CD4-positive, alpha-beta T cell (primary cell): ENCODE measurements around the gene ULK4. TPM values are rescaled to one million over a fixed set of nuclear protein-coding genes. Genes with fewer than 3 reads are reported as not detected.

Experiments
- ATAC-seq: fragments of 200-7000 bp; cut with Tn5 transposase; one replicate; pipeline ENCODE4 v1.10.0; 2022; ENCODE audit warnings: mild to moderate bottlenecking; ENCODE audit not compliant: poor library complexity
- CTCF ChIA-PET: fragments of 350-600 bp; sonication (Branson Sonifier 250); formaldehyde crosslinking; loops from one replicate; lab custom pipeline; 2021; ENCODE audit warnings: antibody characterized with exemption, inconsistent platforms; lab: Charles Lee
- POLR2A ChIA-PET: fragments of 350-600 bp; sonication (Branson Sonifier 250); formaldehyde crosslinking; loops from one replicate; lab custom pipeline; 2021; ENCODE audit warnings: antibody characterized with exemption, inconsistent platforms; lab: Charles Lee
- DNase-seq, 14 experiments: peaks; one replicate each; pipeline ENCODE4 v3.0.0-alpha.2; 2013 to 2020; ENCODE audit warnings: mixed read lengths in 2 of 14
- H3K27ac ChIP-seq, 2 donors: one replicate each; pipeline versions ENCODE4 v1.5.1 to v1.7.0; 2013; ENCODE audit warnings: low read length in 2 of 2, low read depth in 1 of 2, mild to moderate bottlenecking in 1 of 2
- H3K27me3 ChIP-seq, 2 experiments: 1 replicate in 1 of 2; 2 replicates in 1 of 2; pipeline versions ENCODE4 v1.6.1 to v1.7.0; 2013; ENCODE audit warnings: low read length in 2 of 2, control low read depth in 1 of 2, mild to moderate bottlenecking in 1 of 2, moderate library complexity in 1 of 2; ENCODE audit not compliant: insufficient read depth in 2 of 2, control insufficient read depth in 1 of 2
- H3K36me3 ChIP-seq: one replicate; pipeline ENCODE4 v1.6.1; 2013; ENCODE audit warnings: low read length, control low read depth; ENCODE audit not compliant: insufficient read depth
- H3K4me1 ChIP-seq: one replicate; pipeline ENCODE4 v1.6.1; 2013; ENCODE audit warnings: low read length, control low read depth; ENCODE audit not compliant: insufficient read depth
- H3K4me3 ChIP-seq: one replicate; pipeline ENCODE4 v1.5.1; 2013; ENCODE audit warnings: mild to moderate bottlenecking, low read length, moderate library complexity
- H3K9me3 ChIP-seq, 2 experiments: 1 replicate in 1 of 2; 2 replicates in 1 of 2; pipeline versions ENCODE4 v1.6.1 to v1.7.0; 2013; ENCODE audit warnings: low read length in 2 of 2, mild to moderate bottlenecking in 2 of 2, control low read depth in 1 of 2, moderate library complexity in 1 of 2; ENCODE audit not compliant: control insufficient read depth in 1 of 2, insufficient read depth in 1 of 2
- H3K27ac Mint-ChIP-seq: one replicate; pipeline ENCODE4 v1.8.0; 2020; ENCODE audit warnings: mixed read lengths
- H3K27me3 Mint-ChIP-seq: one replicate; pipeline ENCODE4 v1.8.0; 2021; ENCODE audit warnings: mixed read lengths
- H3K36me3 Mint-ChIP-seq: one replicate; pipeline ENCODE4 v1.8.0; 2021; ENCODE audit warnings: low read depth, mixed read lengths
- H3K4me1 Mint-ChIP-seq: one replicate; pipeline ENCODE4 v1.8.0; 2021; ENCODE audit warnings: low read depth, mixed read lengths
- H3K4me3 Mint-ChIP-seq: one replicate; pipeline ENCODE4 v1.8.0; 2020; ENCODE audit warnings: mild to moderate bottlenecking, mixed read lengths
- H3K9me3 Mint-ChIP-seq: one replicate; pipeline ENCODE4 v1.8.0; 2020; ENCODE audit warnings: mixed read lengths
- intact Hi-C, 2 experiments: fragments of 100-400 bp; cut with DNase I in 1 of 2; cut with micrococcal nuclease in 1 of 2; formaldehyde crosslinking; loops; one replicate each; pipeline versions ENCODE4 v1.15.1 to v1.9.0; 2023 to 2025; cut with DNase I, micrococcal nuclease
- total RNA-seq, 174 experiments: library from RNA in 2 of 174; stranded (reverse) in 2 of 174; gene quantifications; one replicate each; pipeline ENCODE4 v1.2.3 and lab custom pipeline; 2021 to 2026
- TF ChIP-seq, protein P1 (sequence below): fragments of 200-600 bp; IDR thresholded peaks from one replicate; pipeline ENCODE4 v1.8.0; 2022; ENCODE audit warnings: antibody characterized with exemption, mild to moderate bottlenecking

ULK4 gene
- total RNA-seq, 2 experiments from 2014 or later, result 23.8 to 28.6 TPM

DNA sequence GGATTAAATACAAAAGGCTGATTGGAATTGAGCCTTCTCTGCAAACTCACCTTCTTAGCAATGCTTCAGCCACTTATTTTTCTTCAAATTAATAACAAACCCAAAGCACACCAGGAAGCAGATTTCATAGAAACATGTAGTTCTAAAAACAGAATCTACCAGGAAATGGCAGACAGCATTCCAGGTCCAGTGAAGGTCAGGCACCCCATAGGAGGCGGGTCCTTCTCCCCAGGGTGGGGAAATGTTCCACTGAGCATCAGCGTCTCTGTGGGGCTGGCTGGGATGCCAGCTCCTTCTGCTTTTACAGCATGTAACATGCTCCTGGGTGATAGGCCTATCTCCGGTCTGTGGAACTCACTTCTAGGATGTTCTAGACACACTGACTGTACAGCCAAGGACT is 713.4 kb downstream of the ULK4 start:
- Mint-ChIP-seq H3K27me3 (no peaks in the 10 kb centered on the region), H3K27ac (no peak overlapping the region), H3K4me1 (no peaks in the 10 kb centered on the region), H3K36me3 (peaks cover 10% of the 10 kb centered on the region), H3K9me3 (peaks cover 5% of the 10 kb centered on the region), H3K4me3 (no peak overlapping the region)
- intact Hi-C loops, result no loop called here
- H3K36me3 ChIP-seq, result peaks cover 4% of the 10 kb centered on the region
- H3K4me1 ChIP-seq, result no peaks in the 10 kb centered on the region
- no peak overlapping the region for H3K27ac ChIP-seq
- ATAC-seq (no peak), DNase-seq (no peak)
- CTCF ChIA-PET, result interaction anchor here (0.6 kb wide), 1 partner anchor 9 kb away, joined by 3 read pairs; no protein-coding TSS in a partner anchor
- POLR2A ChIA-PET, result no interaction called here
- no peaks in the 10 kb centered on the region for H3K27me3 ChIP-seq
- TF ChIP-seq, protein P1, sequence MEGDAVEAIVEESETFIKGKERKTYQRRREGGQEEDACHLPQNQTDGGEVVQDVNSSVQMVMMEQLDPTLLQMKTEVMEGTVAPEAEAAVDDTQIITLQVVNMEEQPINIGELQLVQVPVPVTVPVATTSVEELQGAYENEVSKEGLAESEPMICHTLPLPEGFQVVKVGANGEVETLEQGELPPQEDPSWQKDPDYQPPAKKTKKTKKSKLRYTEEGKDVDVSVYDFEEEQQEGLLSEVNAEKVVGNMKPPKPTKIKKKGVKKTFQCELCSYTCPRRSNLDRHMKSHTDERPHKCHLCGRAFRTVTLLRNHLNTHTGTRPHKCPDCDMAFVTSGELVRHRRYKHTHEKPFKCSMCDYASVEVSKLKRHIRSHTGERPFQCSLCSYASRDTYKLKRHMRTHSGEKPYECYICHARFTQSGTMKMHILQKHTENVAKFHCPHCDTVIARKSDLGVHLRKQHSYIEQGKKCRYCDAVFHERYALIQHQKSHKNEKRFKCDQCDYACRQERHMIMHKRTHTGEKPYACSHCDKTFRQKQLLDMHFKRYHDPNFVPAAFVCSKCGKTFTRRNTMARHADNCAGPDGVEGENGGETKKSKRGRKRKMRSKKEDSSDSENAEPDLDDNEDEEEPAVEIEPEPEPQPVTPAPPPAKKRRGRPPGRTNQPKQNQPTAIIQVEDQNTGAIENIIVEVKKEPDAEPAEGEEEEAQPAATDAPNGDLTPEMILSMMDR, result no peak
- H3K4me3 ChIP-seq, result no peak overlapping the region
- H3K9me3 ChIP-seq, result no peaks in the 10 kb centered on the region

DNA sequence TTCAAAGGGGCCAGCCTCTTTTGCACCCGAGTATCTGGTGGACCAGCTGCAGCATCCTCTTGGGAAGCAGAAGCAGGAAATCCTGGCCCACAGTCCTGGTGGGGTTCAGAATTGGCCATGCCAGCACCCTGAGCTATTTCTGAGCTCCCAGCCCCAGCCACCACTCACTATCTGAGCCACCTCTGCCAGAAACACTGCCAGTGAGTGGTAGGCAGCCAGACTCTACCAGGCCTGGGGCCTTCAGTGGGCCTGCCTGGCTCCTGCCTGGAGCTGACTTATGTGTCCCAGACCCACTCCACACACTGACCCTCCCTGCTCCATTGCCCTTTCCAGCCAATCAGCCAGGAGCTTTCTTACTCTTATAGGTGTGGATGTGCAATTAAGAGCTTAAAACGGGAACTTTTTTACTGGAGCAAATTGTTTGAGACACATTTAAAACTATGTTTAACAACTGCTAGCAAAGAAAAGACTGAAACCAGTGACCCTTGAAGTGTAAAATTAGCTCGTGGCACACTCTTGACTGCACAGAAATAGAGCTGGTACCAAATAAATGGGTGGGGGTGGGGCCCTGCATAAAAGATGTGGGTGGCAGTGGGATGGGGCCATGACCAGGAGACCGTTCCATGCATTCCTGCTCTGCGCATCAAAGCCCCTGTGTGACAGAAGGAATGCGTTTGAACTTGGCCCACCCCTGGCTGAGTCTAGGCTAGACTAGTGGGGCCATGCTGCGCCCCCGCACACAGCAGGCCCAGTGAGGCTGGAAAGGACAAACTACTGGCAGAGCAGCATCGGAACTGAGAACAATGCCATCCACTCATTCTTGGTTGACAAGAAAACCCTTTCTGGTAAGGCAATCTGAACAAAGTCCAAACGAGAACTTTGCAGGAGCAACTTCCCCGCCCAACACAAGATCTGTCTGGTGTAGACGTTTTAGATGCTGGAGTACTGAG is 714.6 kb downstream of the ULK4 start:
- no peak for ATAC-seq
- H3K27ac Mint-ChIP-seq, result no peak overlapping the region

DNA sequence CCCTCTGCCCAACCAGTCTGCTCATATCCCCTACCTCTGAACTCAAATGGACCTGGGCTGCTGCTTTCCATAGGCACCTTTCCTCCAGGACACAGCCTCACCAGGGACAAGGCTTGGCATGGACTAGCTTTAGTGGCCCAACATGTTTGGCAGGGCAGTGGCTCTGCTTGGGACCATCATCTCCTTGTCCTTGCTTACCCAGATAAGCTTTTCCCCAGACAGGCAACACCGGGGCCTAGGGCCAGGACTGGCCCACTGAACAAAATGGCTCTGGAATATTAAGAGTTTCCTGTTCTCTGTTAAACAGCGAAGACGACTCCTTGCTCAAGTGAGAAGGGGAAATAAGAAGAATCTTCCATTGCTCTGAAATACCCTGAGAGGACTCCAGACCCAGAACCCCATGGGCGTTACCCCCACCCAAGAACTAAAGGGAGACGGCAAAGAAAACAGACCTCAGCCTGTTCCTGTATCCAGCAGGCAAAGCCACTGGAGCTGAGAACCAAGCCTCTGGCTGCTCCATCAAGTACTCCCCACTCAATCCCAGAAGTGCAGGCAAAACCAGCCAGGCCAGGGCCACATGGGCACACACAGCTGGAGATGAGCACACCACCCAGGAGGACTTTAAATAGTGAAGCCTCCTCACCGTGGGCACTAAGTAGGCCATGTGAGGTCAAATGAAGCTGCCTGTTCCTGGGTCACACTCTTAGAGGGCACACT is 717.1 kb downstream of the ULK4 start:
- no peaks in the 10 kb centered on the region for H3K9me3 Mint-ChIP-seq
- H3K36me3 Mint-ChIP-seq, result peaks cover 19% of the 10 kb centered on the region
- Histone ChIP-seq H3K4me3 (no peak overlapping the region), H3K4me1 (no peaks in the 10 kb centered on the region), H3K27me3 (no peaks in the 10 kb centered on the region), H3K36me3 (peaks cover 27% of the 10 kb centered on the region), H3K9me3 (no peaks in the 10 kb centered on the region), H3K27ac (no peak overlapping the region)
- TF ChIP-seq, protein P1, result no peak
- DNase-seq (no peak), ATAC-seq (no peak)
- H3K4me1 Mint-ChIP-seq, result no peaks in the 10 kb centered on the region
- intact Hi-C loops, result no loop called here
- ChIA-PET POLR2A (interaction anchor here (0.9 kb wide), 1 partner anchor 45 kb away, joined by 3 read pairs; the partner anchor contains the start of gene CTNNB1), CTCF (interaction anchor here (1.0 kb wide), 1 partner anchor 8 kb away, joined by 3 read pairs; no protein-coding TSS in a partner anchor)
- H3K4me3 Mint-ChIP-seq, result no peak overlapping the region
- H3K27ac Mint-ChIP-seq, result no peak overlapping the region
- H3K27me3 Mint-ChIP-seq, result no peaks in the 10 kb centered on the region

More for the DNA sequence above, 714.6 kb downstream of the ULK4 start:
- H3K4me1 Mint-ChIP-seq, result no peaks in the 10 kb centered on the region
- POLR2A ChIA-PET, result no interaction called here
- Histone ChIP-seq H3K36me3 (peaks cover 5% of the 10 kb centered on the region), H3K4me3 (no peak overlapping the region), H3K27ac (no peak overlapping the region), H3K9me3 (no peaks in the 10 kb centered on the region), H3K27me3 (no peaks in the 10 kb centered on the region), H3K4me1 (no peaks in the 10 kb centered on the region)
- H3K36me3 Mint-ChIP-seq, result peaks cover 7% of the 10 kb centered on the region
- H3K27me3 Mint-ChIP-seq, result no peaks in the 10 kb centered on the region
- DNase-seq, result no peak
- no peak overlapping the region for H3K4me3 Mint-ChIP-seq
- CTCF ChIA-PET, result interaction anchor here (1.1 kb wide), 1 partner anchor 38 kb away, joined by 3 read pairs; no protein-coding TSS in a partner anchor
- TF ChIP-seq, protein P1, result no peak
- peaks cover 1% of the 10 kb centered on the region for H3K9me3 Mint-ChIP-seq
- intact Hi-C loops, result no loop called here
